SK-N-MC (cell line): ENCODE measurements around the gene DNAAF5.

Experiments used
- DNase-seq: peaks from one replicate; pipeline ENCODE4 v3.0.0-alpha.2; 2011; ENCODE audit warnings: low read depth, low spot score
- H3K27ac ChIP-seq: fragments of 200-600 bp; sonication (generic); 2 replicates; pipeline ENCODE4 v1.5.1; 2016; ENCODE audit warnings: mixed run types
- H3K36me3 ChIP-seq: fragments of 200-600 bp; sonication (generic); 2 replicates; pipeline ENCODE4 v1.6.1; 2017; ENCODE audit warnings: antibody characterized with exemption, low read length, mixed read lengths; ENCODE audit not compliant: insufficient read depth
- H3K4me3 ChIP-seq: fragments of 200-600 bp; sonication (generic); 2 replicates; pipeline ENCODE4 v1.5.1; 2016
- H3K9ac ChIP-seq: fragments of 200-600 bp; sonication (generic); 2 replicates; pipeline ENCODE4 v1.8.0; 2017; ENCODE audit warnings: mixed run types, mixed read lengths; ENCODE audit not compliant: insufficient read length
- H3K9me3 ChIP-seq: fragments of 200-600 bp; sonication (generic); 2 replicates; pipeline ENCODE4 v1.6.1; 2017; ENCODE audit warnings: low read depth, mild to moderate bottlenecking, antibody characterized with exemption, low read length, moderate library complexity, mixed read lengths
- EZH2 ChIP-seq: fragments of 200-600 bp; sonication (generic); IDR thresholded peaks from one replicate; pipeline ENCODE4 v1.6.1; 2017; ENCODE audit warnings: antibody characterized with exemption
- FOXP2 ChIP-seq: optimal IDR thresholded peaks from 2 replicates; pipeline ENCODE3; 2011; ENCODE audit warnings: mild to moderate bottlenecking, moderate library complexity; ENCODE audit not compliant: insufficient read depth; ENCODE audit errors: extremely low read length, control extremely low read depth
- POLR2AphosphoS5 ChIP-seq: IDR thresholded peaks from 2 replicates; pipeline ENCODE4 v1.6.1; 2012; ENCODE audit warnings: mild to moderate bottlenecking, low read depth, low read length, borderline replicate concordance

The DNAAF5 gene

GRCh38 chr7:701086-701671, 25.3 kb upstream of the DNAAF5 start:
- H3K4me3 ChIP-seq = no peak overlapping the region
- TF ChIP-seq FOXP2 = no peak
- no peak for TF ChIP-seq EZH2
- no peak for TF ChIP-seq POLR2AphosphoS5
- no peak overlapping the region for H3K9ac ChIP-seq
- H3K27ac ChIP-seq = no peak overlapping the region
- no peaks in the 10 kb centered on the region for H3K9me3 ChIP-seq
- H3K36me3 ChIP-seq = no peaks in the 10 kb centered on the region
- no peak for DNase-seq

GRCh38 chr7:703049-703448, 23.4 kb upstream of the DNAAF5 start:
- no peak overlapping the region for H3K27ac ChIP-seq
- H3K36me3 ChIP-seq = no peaks in the 10 kb centered on the region
- no peak for TF ChIP-seq POLR2AphosphoS5
- TF ChIP-seq FOXP2 = no peak
- no peak for TF ChIP-seq EZH2
- H3K4me3 ChIP-seq = no peak overlapping the region
- no peaks in the 10 kb centered on the region for H3K9me3 ChIP-seq
- no peak for DNase-seq
- no peak overlapping the region for H3K9ac ChIP-seq

- Histone ChIP-seq H3K9ac (no peak overlapping the region), H3K36me3 (no peaks in the 10 kb centered on the region), H3K9me3 (no peaks in the 10 kb centered on the region), H3K4me3 (no peak overlapping the region), H3K27ac (no peak overlapping the region)
- DNase-seq = no peak
- TF ChIP-seq EZH2 = no peak
- TF ChIP-seq FOXP2 = no peak
- no peak for TF ChIP-seq POLR2AphosphoS5
Measured at GRCh38 chr7:706721-707120, 19.8 kb upstream of the DNAAF5 start.

GRCh38 chr7:707296-708000, 19.1 kb upstream of the DNAAF5 start:
- TF ChIP-seq POLR2AphosphoS5 (no peak), EZH2 (no peak), FOXP2 (no peak)
- Histone ChIP-seq H3K36me3 (no peaks in the 10 kb centered on the region), H3K9ac (no peak overlapping the region), H3K27ac (no peak overlapping the region), H3K4me3 (no peak overlapping the region), H3K9me3 (no peaks in the 10 kb centered on the region)
- no peak for DNase-seq

GRCh38 chr7:710161-710560, 16.3 kb upstream of the DNAAF5 start:
- no peak overlapping the region for H3K4me3 ChIP-seq
- no peak overlapping the region for H3K9ac ChIP-seq
- DNase-seq = no peak
- H3K36me3 ChIP-seq = no peaks in the 10 kb centered on the region
- H3K9me3 ChIP-seq = no peaks in the 10 kb centered on the region
- no peak overlapping the region for H3K27ac ChIP-seq
- TF ChIP-seq FOXP2 (no peak), EZH2 (no peak), POLR2AphosphoS5 (no peak)

- Histone ChIP-seq H3K4me3 (no peak overlapping the region), H3K27ac (no peak overlapping the region)
Measured at GRCh38 chr7:711093-711921, 15.2 kb upstream of the DNAAF5 start.

GRCh38 chr7:711922-712380, 14.5 kb upstream of the DNAAF5 start:
- H3K9me3 ChIP-seq = no peaks in the 10 kb centered on the region
- TF ChIP-seq POLR2AphosphoS5 (no peak), EZH2 (no peak), FOXP2 (no peak)
- no peaks in the 10 kb centered on the region for H3K36me3 ChIP-seq
- H3K9ac ChIP-seq = no peak overlapping the region
- H3K4me3 ChIP-seq = peak overlapping the region; percentile 38; the same call in 1 of the 2 replicates
- DNase-seq = no peak
- no peak overlapping the region for H3K27ac ChIP-seq

More at GRCh38 chr7:711093-711921, 15.2 kb upstream of the DNAAF5 start:
- Histone ChIP-seq H3K9ac (no peak overlapping the region), H3K9me3 (no peaks in the 10 kb centered on the region), H3K36me3 (no peaks in the 10 kb centered on the region)
- DNase-seq = no peak
- TF ChIP-seq FOXP2 (no peak), EZH2 (no peak), POLR2AphosphoS5 (no peak)
